ENCODE results near the gene STRADB. TPM values are rescaled to one million over a fixed set of nuclear protein-coding genes. Genes with fewer than 3 reads are reported as not detected.

The STRADB gene
- polyA plus RNA-seq, 3 donors, result 6.9 to 25.6 (median 22.0) TPM

DNA sequence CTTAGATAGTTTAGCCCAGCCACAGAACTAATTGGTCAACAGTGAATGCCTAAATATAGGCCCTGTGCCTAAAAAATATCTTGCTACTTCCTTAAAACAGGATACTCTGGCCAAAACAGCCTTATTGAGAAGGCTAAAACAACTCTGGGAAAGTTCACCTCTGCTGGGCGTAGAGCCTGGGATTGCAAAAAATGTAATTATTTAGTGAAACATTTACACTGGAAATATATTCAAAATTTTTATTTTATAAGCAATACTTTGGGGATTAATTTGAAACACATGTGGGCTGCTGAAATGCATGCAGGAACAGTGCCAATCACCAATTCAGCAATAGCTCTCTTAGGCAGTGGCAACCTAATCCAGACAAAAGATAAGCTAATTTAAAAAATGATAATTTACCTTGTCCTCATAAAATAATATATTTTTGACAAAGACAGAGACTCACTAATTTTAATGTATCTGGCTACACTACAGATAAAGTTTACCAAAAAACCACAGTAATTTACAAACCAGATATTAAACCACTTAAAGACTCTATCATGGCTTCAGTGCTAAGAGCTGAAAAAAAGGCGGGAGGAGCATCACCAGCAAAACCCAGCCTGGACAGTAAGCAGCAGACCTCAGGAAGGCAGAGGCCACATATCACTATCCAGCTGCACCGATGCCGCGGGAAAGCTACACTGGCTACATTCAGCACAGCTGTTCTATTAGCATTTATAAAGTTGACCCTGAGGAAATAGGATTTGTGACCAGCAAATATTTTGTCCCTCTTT is 18.7 kb upstream of the STRADB start:
- Histone ChIP-seq H4K20me1 (ENCODE audit: insufficient read depth, low read length) (peaks cover 38% of the 10 kb centered on the region), H3K79me2 (ENCODE audit: insufficient read depth, low read length) (peaks cover 43% of the 10 kb centered on the region), H3K27me3 (ENCODE audit: control insufficient read depth in 2 of 2, insufficient read depth in 2 of 2, low read length in 2 of 2) (no peaks in the 10 kb centered on the region), H3K4me1 (ENCODE audit: control insufficient read depth in 1 of 2, insufficient read depth in 2 of 2, low read length in 2 of 2) (peaks cover 8 to 9% of the 10 kb centered on the region in 2 donors), H3K9me3 (replicated peaks in 1 of 2; ENCODE audit: control insufficient read depth in 1 of 2, insufficient read depth in 1 of 2, low read length in 2 of 2) (no peaks in the 10 kb centered on the region), H2AFZ (ENCODE audit: insufficient read depth, low read depth, low read length, poor library complexity, severe bottlenecking) (no peak overlapping the region), H3K4me3 (replicated peaks in 1 of 3; ENCODE audit: low read depth in 2 of 3, low read length in 3 of 3) (no peak overlapping the region), H3K4me2 (replicated peaks; ENCODE audit: extremely low read depth, low read length, poor library complexity, severe bottlenecking) (no peak overlapping the region), H3K27ac (ENCODE audit: low read depth in 1 of 2, low read length in 2 of 2) (peak overlapping the region in 1 of 2 donors; percentile 67), H3K36me3 (replicated peaks in 1 of 2; ENCODE audit: control insufficient read depth in 1 of 2, insufficient read depth in 2 of 2, low read length in 2 of 2) (no peaks in the 10 kb centered on the region), H3K9ac (ENCODE audit: insufficient read depth, low read length, poor library complexity, severe bottlenecking) (no peak overlapping the region)
- 100% methylated on average over 1 of the region's 5 CpGs for WGBS (ENCODE audit: insufficient coverage)
- Mint-ChIP-seq H3K4me3 (no peak overlapping the region), H3K27me3 (ENCODE audit: low read depth in 3 of 3) (no peaks in the 10 kb centered on the region), H3K36me3 (peaks cover 10 to 17% of the 10 kb centered on the region in 2 donors), H3K9me3 (peaks cover 0 to 7% (median 6%) of the 10 kb centered on the region in 7 donors), H3K4me1 (peaks cover 19% of the 10 kb centered on the region), H3K27ac (peak overlapping the region in 2 of 7 donors; percentile 33 to 87)
- intact Hi-C loops (cut with micrococcal nuclease), result no loop called here
- TF ChIP-seq, protein P1, sequence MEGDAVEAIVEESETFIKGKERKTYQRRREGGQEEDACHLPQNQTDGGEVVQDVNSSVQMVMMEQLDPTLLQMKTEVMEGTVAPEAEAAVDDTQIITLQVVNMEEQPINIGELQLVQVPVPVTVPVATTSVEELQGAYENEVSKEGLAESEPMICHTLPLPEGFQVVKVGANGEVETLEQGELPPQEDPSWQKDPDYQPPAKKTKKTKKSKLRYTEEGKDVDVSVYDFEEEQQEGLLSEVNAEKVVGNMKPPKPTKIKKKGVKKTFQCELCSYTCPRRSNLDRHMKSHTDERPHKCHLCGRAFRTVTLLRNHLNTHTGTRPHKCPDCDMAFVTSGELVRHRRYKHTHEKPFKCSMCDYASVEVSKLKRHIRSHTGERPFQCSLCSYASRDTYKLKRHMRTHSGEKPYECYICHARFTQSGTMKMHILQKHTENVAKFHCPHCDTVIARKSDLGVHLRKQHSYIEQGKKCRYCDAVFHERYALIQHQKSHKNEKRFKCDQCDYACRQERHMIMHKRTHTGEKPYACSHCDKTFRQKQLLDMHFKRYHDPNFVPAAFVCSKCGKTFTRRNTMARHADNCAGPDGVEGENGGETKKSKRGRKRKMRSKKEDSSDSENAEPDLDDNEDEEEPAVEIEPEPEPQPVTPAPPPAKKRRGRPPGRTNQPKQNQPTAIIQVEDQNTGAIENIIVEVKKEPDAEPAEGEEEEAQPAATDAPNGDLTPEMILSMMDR (IDR thresholded peaks at IDR 0.05), result no peak
- no peak for DNase-seq

DNA sequence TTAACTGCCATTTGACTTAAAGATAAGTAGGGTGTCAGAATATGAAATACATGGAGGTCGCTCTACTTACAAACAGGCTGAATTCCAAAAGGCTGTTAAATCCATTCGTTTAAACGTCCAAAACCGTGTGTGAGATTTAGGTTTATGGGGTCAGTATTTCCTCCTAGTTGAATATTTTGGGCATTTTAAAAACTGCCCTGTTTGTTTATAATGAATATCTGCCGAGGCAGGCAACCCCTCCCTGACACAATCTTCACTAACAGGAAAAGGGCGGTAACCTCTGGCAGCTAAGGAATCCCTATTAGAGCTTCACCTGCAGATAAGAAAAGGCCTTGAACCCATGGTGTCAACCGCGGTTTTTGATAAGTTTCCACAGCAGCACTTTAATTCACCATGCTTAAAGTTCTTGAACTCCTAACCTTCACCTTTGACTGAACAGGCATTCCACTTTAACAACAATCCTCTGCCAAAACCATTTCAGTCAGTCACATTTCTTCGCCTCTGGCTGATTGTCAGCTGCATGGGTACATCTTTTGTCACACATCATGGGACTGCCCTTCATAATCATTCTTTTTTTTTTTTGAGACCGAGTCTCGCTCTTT is 18.0 kb upstream of the STRADB start:
- H3K4me3 ChIP-seq (replicated peaks in 1 of 3; ENCODE audit: low read depth in 2 of 3, low read length in 3 of 3), result no peak overlapping the region
- intact Hi-C loops (cut with micrococcal nuclease), result no loop called here
- peaks cover 10 to 17% of the 10 kb centered on the region in 2 donors for H3K36me3 Mint-ChIP-seq
- peaks cover 8 to 9% of the 10 kb centered on the region in 2 donors for H3K4me1 ChIP-seq (ENCODE audit: control insufficient read depth in 1 of 2, insufficient read depth in 2 of 2, low read length in 2 of 2)
- H3K4me1 Mint-ChIP-seq, result peaks cover 19% of the 10 kb centered on the region
- no peaks in the 10 kb centered on the region for H3K9me3 ChIP-seq (replicated peaks in 1 of 2; ENCODE audit: control insufficient read depth in 1 of 2, insufficient read depth in 1 of 2, low read length in 2 of 2)
- TF ChIP-seq, protein P1 (IDR thresholded peaks at IDR 0.05), result no peak
- WGBS (ENCODE audit: insufficient coverage), result 92% methylated on average over 6 of the region's 11 CpGs
- no peaks in the 10 kb centered on the region for H3K27me3 ChIP-seq (ENCODE audit: control insufficient read depth in 2 of 2, insufficient read depth in 2 of 2, low read length in 2 of 2)
- no peaks in the 10 kb centered on the region for H3K27me3 Mint-ChIP-seq (ENCODE audit: low read depth in 3 of 3)
- H4K20me1 ChIP-seq (ENCODE audit: insufficient read depth, low read length), result peaks cover 41% of the 10 kb centered on the region
- H3K79me2 ChIP-seq (ENCODE audit: insufficient read depth, low read length), result peaks cover 48% of the 10 kb centered on the region
- H3K36me3 ChIP-seq (replicated peaks in 1 of 2; ENCODE audit: control insufficient read depth in 1 of 2, insufficient read depth in 2 of 2, low read length in 2 of 2), result no peaks in the 10 kb centered on the region
- H3K9ac ChIP-seq (ENCODE audit: insufficient read depth, low read length, poor library complexity, severe bottlenecking), result no peak overlapping the region
- no peak overlapping the region for H3K4me3 Mint-ChIP-seq
- H2AFZ ChIP-seq (ENCODE audit: insufficient read depth, low read depth, low read length, poor library complexity, severe bottlenecking), result no peak overlapping the region
- H3K27ac ChIP-seq (ENCODE audit: low read depth in 1 of 2, low read length in 2 of 2), result peak overlapping the region in 1 of 2 donors; percentile 49
- H3K27ac Mint-ChIP-seq, result peak overlapping the region in 3 of 7 donors; percentile 19 to 65 (median 37)
- H3K9me3 Mint-ChIP-seq, result peaks cover 0 to 7% (median 4%) of the 10 kb centered on the region in 7 donors
- H3K4me2 ChIP-seq (replicated peaks; ENCODE audit: extremely low read depth, low read length, poor library complexity, severe bottlenecking), result no peak overlapping the region
- no peak for DNase-seq

All from CD14-positive monocyte (primary cell).